GM12801 (cell line): ENCODE results near the gene DNASE1L1.

Source experiments
- TF ChIP-seq, protein P1 (sequence below): IDR thresholded peaks from one replicate; pipeline ENCODE4 v1.5.1; 2011; ENCODE audit warnings: control low read depth; ENCODE audit not compliant: insufficient read length; ENCODE audit errors: extremely low read depth

DNASE1L1 gene

GRCh38 chrX:154448484-154448883, 39.4 kb upstream of the DNASE1L1 start:
- TF ChIP-seq, protein P1, sequence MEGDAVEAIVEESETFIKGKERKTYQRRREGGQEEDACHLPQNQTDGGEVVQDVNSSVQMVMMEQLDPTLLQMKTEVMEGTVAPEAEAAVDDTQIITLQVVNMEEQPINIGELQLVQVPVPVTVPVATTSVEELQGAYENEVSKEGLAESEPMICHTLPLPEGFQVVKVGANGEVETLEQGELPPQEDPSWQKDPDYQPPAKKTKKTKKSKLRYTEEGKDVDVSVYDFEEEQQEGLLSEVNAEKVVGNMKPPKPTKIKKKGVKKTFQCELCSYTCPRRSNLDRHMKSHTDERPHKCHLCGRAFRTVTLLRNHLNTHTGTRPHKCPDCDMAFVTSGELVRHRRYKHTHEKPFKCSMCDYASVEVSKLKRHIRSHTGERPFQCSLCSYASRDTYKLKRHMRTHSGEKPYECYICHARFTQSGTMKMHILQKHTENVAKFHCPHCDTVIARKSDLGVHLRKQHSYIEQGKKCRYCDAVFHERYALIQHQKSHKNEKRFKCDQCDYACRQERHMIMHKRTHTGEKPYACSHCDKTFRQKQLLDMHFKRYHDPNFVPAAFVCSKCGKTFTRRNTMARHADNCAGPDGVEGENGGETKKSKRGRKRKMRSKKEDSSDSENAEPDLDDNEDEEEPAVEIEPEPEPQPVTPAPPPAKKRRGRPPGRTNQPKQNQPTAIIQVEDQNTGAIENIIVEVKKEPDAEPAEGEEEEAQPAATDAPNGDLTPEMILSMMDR = no peak

- TF ChIP-seq, protein P1 = no peak
Observed at GRCh38 chrX:154446430-154446829, 37.4 kb upstream of the DNASE1L1 start.

DNA sequence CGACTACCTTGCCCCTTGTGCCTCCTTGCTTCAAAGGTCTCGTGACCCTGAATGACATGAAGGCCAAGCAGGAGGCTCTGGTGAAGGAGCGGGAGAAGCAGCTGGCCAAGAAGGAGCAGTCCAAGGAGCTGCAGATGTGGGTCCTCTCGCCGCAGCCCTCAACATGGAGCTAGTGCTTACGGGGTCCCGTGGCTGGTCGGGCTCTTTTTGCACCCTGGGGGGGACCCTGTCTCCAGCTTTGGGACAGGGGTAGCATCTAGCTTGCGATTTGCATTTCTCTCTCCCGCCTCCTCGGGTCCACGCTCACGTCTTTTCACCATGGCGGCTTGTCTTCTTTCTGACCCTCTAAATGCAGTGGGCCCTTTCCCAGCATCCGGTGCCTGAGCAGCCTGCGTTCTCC, 36.7 kb upstream of the DNASE1L1 start:
- TF ChIP-seq, protein P1 = no peak

DNA sequence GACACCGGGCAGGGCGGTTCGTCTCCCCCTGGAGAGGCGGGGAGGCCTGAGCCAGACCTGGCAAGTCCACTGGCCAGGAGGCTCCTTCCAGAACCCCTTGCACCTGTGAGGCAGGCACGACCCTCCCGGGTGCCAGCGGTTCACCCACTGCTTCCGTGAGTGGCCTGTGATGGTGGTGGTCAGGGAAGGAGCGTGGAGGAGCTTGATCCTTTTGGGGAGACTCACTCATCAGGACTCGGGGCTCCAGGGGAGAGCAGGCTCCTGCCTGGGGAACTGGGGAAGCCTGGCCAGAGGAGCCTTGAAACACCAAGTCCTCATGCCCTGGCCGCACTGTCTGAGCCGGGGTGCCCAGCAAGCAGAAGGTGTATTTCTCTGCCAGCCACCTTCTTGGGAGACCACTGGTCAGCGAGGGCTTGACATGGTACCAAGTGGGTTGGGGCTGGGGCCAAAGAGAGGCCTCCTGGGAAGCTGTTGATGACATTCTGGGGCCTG, 35.7 kb upstream of the DNASE1L1 start:
- TF ChIP-seq, protein P1 = no peak

DNA sequence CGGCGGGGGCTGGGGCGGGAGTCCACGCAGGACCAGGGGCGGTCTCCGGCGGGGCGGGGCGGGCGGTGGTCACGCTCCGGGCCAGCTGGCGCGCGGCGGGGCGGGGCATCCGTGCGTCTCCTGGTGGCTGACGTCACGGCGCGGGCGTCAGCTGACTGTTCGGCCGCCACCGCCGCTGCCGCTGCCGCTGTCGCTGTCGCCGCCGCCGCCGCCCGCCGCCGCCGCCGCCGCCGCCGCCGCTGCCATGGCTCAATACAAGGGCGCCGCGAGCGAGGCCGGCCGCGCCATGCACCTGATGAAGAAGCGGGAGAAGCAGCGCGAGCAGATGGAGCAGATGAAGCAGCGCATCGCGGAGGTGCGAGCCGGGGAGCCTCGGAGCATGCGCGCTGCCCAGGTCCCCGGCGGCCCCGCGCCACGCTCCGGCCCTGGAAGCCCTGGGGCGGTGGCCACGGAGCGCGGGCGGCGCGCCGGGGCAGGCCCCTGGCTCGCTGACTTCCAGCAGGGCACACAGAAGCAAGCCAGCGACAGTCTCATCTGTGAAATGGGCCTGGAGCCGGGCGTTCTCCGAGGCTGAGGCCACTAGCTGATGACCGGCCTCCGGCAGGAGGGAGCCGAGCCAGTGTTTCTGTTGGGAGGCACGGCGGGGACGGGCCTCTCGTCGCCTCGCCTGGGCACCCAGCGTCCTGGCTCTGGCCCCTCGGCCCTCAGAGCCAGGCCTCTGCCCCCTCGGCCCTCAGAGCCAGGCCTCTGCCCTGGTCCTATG, 35.1 kb upstream of the DNASE1L1 start, which contains the start of gene FAM50A:
FAM50A (plus strand) TSS at position 150 of the 763 bp plus-strand sequence; CDS start at position 245, 95 bp downstream.
- TF ChIP-seq, protein P1 = no peak

DNA sequence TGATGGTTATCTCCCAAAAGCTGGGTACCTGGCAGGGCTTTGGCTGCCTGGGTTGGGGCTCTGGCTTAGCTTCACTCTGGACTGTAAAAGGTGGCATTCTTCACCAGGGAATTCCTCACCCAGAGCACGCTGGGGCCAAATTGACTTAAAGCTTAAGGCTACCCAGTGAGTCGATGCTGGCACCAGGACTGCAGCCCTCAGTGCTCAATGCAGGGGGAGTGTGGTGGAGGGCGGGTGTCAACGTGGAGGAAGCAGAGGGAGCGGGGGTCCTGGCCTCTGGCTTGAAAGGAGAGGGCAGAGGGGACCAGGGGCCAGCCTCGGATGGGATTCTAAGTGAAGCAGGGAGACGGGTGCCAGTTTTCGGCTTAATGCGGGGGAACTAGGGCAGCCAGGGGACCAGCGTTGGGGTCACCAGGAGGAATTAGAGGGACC, 34.4 kb upstream of the DNASE1L1 start:
- TF ChIP-seq, protein P1 = no peak

GRCh38 chrX:154441984-154442707, 33.1 kb upstream of the DNASE1L1 start:
- TF ChIP-seq, protein P1 = no peak
